Calu3 (cell line): ENCODE measurements around the gene C10orf88. TPM values are rescaled to one million over a fixed set of nuclear protein-coding genes. Genes with fewer than 3 reads are reported as not detected.

ENCODE experiments used
- BruUV-seq: library from RNA; stranded (reverse); fragments of 400-500 nt; replicated peaks from 2 replicates; lab custom pipeline; 2021; lab: Mats Ljungman, UMichigan
- CTCF ChIA-PET: fragments of 300-600 bp; sonication (Branson Sonifier 250); formaldehyde crosslinking; loops from one replicate; lab custom pipeline; 2022; ENCODE audit warnings: antibody characterized with exemption; lab: Charles Lee
- DNase-seq: peaks from one replicate; pipeline ENCODE4 v3.0.0; 2022
- H3K27ac Mint-ChIP-seq: one replicate; pipeline ENCODE4 v1.8.0; 2022; ENCODE audit warnings: mixed read lengths; ENCODE audit not compliant: unreplicated experiment
- H3K27me3 Mint-ChIP-seq: one replicate; pipeline ENCODE4 v1.8.0; 2022; ENCODE audit warnings: mixed read lengths; ENCODE audit not compliant: unreplicated experiment
- H3K36me3 Mint-ChIP-seq: one replicate; pipeline ENCODE4 v1.8.0; 2022; ENCODE audit warnings: mild to moderate bottlenecking, moderate library complexity, mixed read lengths; ENCODE audit not compliant: insufficient read depth, unreplicated experiment
- H3K4me1 Mint-ChIP-seq: one replicate; pipeline ENCODE4 v1.8.0; 2022; ENCODE audit warnings: mild to moderate bottlenecking, low read depth, mixed read lengths; ENCODE audit not compliant: unreplicated experiment
- H3K4me3 Mint-ChIP-seq: one replicate; pipeline ENCODE4 v1.8.0; 2022; ENCODE audit warnings: mild to moderate bottlenecking, low read depth, moderate library complexity, mixed read lengths; ENCODE audit not compliant: unreplicated experiment
- H3K9me3 Mint-ChIP-seq: one replicate; pipeline ENCODE4 v1.8.0; 2022; ENCODE audit warnings: low read depth, mixed read lengths; ENCODE audit not compliant: unreplicated experiment
- intact Hi-C: fragments of 100-400 bp; cut with micrococcal nuclease; formaldehyde crosslinking; loops from one replicate; pipeline ENCODE4 v1.10.0; 2022; ENCODE audit not compliant: unreplicated experiment
- total RNA-seq: library from RNA; stranded (reverse); gene quantifications from 2 replicates; pipeline ENCODE4 v1.2.3, GENCODE V29; 2022
- TF ChIP-seq, protein P1 (sequence below): fragments of 200-600 bp; IDR thresholded peaks from one replicate; pipeline ENCODE4 v1.8.0; 2022; ENCODE audit warnings: antibody characterized with exemption; ENCODE audit not compliant: unreplicated experiment

The C10orf88 gene
- total RNA-seq, 1 experiment from 2014 or later, result 7.8 TPM

DNA sequence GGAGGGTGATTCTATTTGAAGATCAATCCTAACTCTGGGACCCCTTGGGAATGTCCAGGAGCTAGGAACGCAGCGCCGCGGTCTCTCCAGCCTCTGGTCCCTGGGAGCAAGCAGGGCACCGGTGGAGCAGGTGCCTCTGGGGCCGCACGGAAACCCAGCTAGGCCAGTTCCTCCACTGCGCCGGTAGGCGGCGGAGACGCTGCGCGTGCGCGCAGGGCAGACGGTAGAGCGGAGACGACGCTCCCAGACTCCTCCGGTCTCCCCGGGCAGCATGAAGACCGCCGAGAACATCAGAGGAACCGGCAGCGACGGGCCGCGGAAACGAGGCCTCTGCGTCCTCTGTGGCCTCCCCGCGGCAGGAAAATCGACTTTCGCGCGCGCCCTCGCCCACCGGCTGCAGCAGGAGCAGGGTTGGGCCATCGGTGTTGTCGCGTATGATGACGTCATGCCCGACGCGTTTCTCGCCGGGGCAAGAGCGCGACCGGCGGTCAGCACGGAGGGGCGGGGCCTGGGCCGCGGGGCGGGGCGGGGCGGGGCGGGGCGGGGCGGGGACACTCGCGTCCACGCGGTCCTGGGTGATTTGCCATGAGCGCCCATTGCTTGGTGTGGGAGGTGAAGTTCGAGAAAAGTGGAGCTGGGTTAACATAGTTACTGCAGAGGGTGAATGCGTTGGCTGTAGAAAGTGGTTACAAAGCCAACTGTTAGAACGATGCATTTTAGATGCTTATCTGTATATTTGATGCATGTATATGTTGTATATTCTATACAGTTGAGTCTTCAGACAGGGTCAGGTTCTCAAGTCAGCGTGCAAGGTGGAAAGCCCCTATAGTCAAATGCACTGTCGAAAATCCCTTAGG, 26.4 kb upstream of the C10orf88 start, which contains the start of gene PSTK:
Gene PSTK, plus strand, starts transcription at position 193 of the 857 bp plus-strand sequence. Its CDS starts 79 bp downstream, at position 272.
- Mint-ChIP-seq H3K4me3 (peak within 1 kb of the TSS; percentile 82), H3K36me3 (peaks cover 25% of the 10 kb centered on the region), H3K9me3 (no peaks in the 10 kb centered on the region), H3K27ac (peak within 1 kb of the TSS; percentile 87), H3K4me1 (no peaks in the 10 kb centered on the region), H3K27me3 (no peaks in the 10 kb centered on the region)
- DNase-seq, result peak; percentile 79
- TF ChIP-seq, protein P1, sequence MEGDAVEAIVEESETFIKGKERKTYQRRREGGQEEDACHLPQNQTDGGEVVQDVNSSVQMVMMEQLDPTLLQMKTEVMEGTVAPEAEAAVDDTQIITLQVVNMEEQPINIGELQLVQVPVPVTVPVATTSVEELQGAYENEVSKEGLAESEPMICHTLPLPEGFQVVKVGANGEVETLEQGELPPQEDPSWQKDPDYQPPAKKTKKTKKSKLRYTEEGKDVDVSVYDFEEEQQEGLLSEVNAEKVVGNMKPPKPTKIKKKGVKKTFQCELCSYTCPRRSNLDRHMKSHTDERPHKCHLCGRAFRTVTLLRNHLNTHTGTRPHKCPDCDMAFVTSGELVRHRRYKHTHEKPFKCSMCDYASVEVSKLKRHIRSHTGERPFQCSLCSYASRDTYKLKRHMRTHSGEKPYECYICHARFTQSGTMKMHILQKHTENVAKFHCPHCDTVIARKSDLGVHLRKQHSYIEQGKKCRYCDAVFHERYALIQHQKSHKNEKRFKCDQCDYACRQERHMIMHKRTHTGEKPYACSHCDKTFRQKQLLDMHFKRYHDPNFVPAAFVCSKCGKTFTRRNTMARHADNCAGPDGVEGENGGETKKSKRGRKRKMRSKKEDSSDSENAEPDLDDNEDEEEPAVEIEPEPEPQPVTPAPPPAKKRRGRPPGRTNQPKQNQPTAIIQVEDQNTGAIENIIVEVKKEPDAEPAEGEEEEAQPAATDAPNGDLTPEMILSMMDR, result peak; percentile 72
- CTCF ChIA-PET, result interaction anchor here (0.5 kb wide), 1 partner anchor 936 kb away, joined by 3 read pairs; no protein-coding TSS in a partner anchor
- BruUV-seq, result TSS peak; percentile 94
- intact Hi-C loops, result no loop called here

DNA sequence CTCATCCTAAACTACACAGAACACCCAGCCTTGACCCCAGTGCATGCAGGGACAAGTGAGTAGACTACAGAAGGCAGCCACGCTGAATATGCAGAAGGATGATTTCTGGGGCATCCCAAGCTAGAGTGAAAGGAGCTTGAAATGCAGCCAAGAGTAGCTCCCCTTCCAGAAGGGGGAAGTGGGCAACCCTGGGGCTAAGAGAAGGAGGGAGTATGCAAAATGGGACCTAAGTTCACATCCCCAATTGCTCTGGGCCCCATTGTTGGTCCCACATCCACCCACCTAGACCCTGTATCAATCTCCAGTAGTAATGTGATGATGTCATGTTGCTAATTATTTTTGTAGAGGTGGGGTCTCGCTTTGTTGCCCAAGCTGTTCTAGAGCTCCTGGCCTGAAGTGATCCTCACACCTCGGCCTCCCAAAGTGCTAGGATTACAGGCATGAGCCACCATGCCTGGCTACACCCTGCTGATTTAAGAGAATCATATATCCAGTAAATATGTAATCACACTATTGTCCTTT, 20.6 kb upstream of the C10orf88 start:
- no peaks in the 10 kb centered on the region for H3K9me3 Mint-ChIP-seq
- no peaks in the 10 kb centered on the region for H3K27me3 Mint-ChIP-seq
- H3K27ac Mint-ChIP-seq, result no peak overlapping the region
- peaks cover 1% of the 10 kb centered on the region for H3K36me3 Mint-ChIP-seq
- CTCF ChIA-PET, result no interaction called here
- H3K4me3 Mint-ChIP-seq, result no peak overlapping the region
- TF ChIP-seq, protein P1, result no peak
- H3K4me1 Mint-ChIP-seq, result no peaks in the 10 kb centered on the region
- no TSS peak for BruUV-seq
- DNase-seq, result no peak
- intact Hi-C loops, result no loop called here

DNA sequence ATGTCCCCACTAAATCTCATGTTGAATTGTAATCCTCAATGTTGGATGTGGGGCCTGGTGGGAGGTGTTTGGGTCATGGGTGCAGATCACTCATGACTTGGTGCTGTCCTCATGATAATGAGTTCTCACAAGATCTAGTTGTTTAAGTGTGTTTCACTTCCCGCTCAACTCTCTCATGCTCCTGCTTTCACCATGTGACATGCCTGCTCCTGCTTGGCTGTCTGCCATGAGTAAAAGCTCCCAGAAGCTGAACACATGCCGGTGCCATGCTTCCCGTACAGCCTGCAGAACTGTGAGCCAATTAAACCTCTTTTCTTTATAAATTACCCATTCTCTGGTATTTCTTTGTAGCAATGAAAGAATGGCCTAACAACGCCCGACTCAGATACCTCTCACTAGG, 20.0 kb upstream of the C10orf88 start:
- no TSS peak for BruUV-seq

DNA sequence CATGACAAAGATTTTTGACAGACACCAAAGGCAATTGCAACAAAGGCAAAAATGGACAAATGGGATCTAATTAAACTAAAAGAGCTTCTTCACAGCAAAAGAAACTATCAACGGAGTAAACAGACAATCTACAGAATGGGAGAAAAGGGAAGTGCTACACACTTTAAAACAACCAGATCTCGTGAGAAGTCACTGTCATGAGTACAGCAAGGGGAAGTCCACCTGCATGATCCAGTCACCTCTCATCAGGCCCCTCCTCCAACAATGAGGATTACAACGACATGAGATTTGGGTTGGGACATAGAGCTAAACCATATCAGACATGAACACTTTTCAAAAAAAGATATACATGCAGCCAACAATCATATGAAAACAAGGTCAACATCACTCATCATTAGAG, 14.7 kb upstream of the C10orf88 start:
- Mint-ChIP-seq H3K4me1 (no peaks in the 10 kb centered on the region), H3K27me3 (no peaks in the 10 kb centered on the region), H3K27ac (no peak overlapping the region), H3K36me3 (no peaks in the 10 kb centered on the region), H3K4me3 (no peak overlapping the region), H3K9me3 (peaks cover 12% of the 10 kb centered on the region)
- CTCF ChIA-PET, result no interaction called here
- DNase-seq, result no peak
- intact Hi-C loops, result no loop called here
- TF ChIP-seq, protein P1, result no peak
- BruUV-seq, result no TSS peak

More for the DNA sequence above, 20.0 kb upstream of the C10orf88 start:
- TF ChIP-seq, protein P1, result no peak
- CTCF ChIA-PET, result no interaction called here
- Mint-ChIP-seq H3K36me3 (no peaks in the 10 kb centered on the region), H3K4me3 (no peak overlapping the region), H3K9me3 (peaks cover 2% of the 10 kb centered on the region), H3K27me3 (no peaks in the 10 kb centered on the region), H3K4me1 (no peaks in the 10 kb centered on the region), H3K27ac (no peak overlapping the region)
- intact Hi-C loops, result no loop called here
- no peak for DNase-seq
